CD4-positive, alpha-beta T cell (primary cell): ENCODE measurements around the gene ELOB. TPM values are rescaled to one million over a fixed set of nuclear protein-coding genes. Genes with fewer than 3 reads are reported as not detected.

Experiments
- ATAC-seq: fragments of 200-7000 bp; cut with Tn5 transposase; one replicate; pipeline ENCODE4 v1.10.0; 2022; ENCODE audit warnings: mild to moderate bottlenecking; ENCODE audit not compliant: poor library complexity
- CTCF ChIA-PET: fragments of 350-600 bp; sonication (Branson Sonifier 250); formaldehyde crosslinking; loops from one replicate; lab custom pipeline; 2021; ENCODE audit warnings: antibody characterized with exemption, inconsistent platforms; lab: Charles Lee
- POLR2A ChIA-PET: fragments of 350-600 bp; sonication (Branson Sonifier 250); formaldehyde crosslinking; loops from one replicate; lab custom pipeline; 2021; ENCODE audit warnings: antibody characterized with exemption, inconsistent platforms; lab: Charles Lee
- DNase-seq, 14 experiments: peaks; one replicate each; pipeline ENCODE4 v3.0.0-alpha.2; 2013 to 2020; ENCODE audit warnings: mixed read lengths in 2 of 14
- H3K27ac ChIP-seq, 2 donors: one replicate each; pipeline versions ENCODE4 v1.5.1 to v1.7.0; 2013; ENCODE audit warnings: low read length in 2 of 2, low read depth in 1 of 2, mild to moderate bottlenecking in 1 of 2
- H3K27me3 ChIP-seq, 2 experiments: 1 replicate in 1 of 2; 2 replicates in 1 of 2; pipeline versions ENCODE4 v1.6.1 to v1.7.0; 2013; ENCODE audit warnings: low read length in 2 of 2, control low read depth in 1 of 2, mild to moderate bottlenecking in 1 of 2, moderate library complexity in 1 of 2; ENCODE audit not compliant: insufficient read depth in 2 of 2, control insufficient read depth in 1 of 2
- H3K36me3 ChIP-seq: one replicate; pipeline ENCODE4 v1.6.1; 2013; ENCODE audit warnings: low read length, control low read depth; ENCODE audit not compliant: insufficient read depth
- H3K4me1 ChIP-seq: one replicate; pipeline ENCODE4 v1.6.1; 2013; ENCODE audit warnings: low read length, control low read depth; ENCODE audit not compliant: insufficient read depth
- H3K4me3 ChIP-seq: one replicate; pipeline ENCODE4 v1.5.1; 2013; ENCODE audit warnings: mild to moderate bottlenecking, low read length, moderate library complexity
- H3K9me3 ChIP-seq, 2 experiments: 1 replicate in 1 of 2; 2 replicates in 1 of 2; pipeline versions ENCODE4 v1.6.1 to v1.7.0; 2013; ENCODE audit warnings: low read length in 2 of 2, mild to moderate bottlenecking in 2 of 2, control low read depth in 1 of 2, moderate library complexity in 1 of 2; ENCODE audit not compliant: control insufficient read depth in 1 of 2, insufficient read depth in 1 of 2
- H3K27ac Mint-ChIP-seq: one replicate; pipeline ENCODE4 v1.8.0; 2020; ENCODE audit warnings: mixed read lengths
- H3K27me3 Mint-ChIP-seq: one replicate; pipeline ENCODE4 v1.8.0; 2021; ENCODE audit warnings: mixed read lengths
- H3K36me3 Mint-ChIP-seq: one replicate; pipeline ENCODE4 v1.8.0; 2021; ENCODE audit warnings: low read depth, mixed read lengths
- H3K4me1 Mint-ChIP-seq: one replicate; pipeline ENCODE4 v1.8.0; 2021; ENCODE audit warnings: low read depth, mixed read lengths
- H3K4me3 Mint-ChIP-seq: one replicate; pipeline ENCODE4 v1.8.0; 2020; ENCODE audit warnings: mild to moderate bottlenecking, mixed read lengths
- H3K9me3 Mint-ChIP-seq: one replicate; pipeline ENCODE4 v1.8.0; 2020; ENCODE audit warnings: mixed read lengths
- intact Hi-C, 2 experiments: fragments of 100-400 bp; cut with DNase I in 1 of 2; cut with micrococcal nuclease in 1 of 2; formaldehyde crosslinking; loops; one replicate each; pipeline versions ENCODE4 v1.15.1 to v1.9.0; 2023 to 2025; cut with DNase I, micrococcal nuclease
- total RNA-seq, 174 experiments: library from RNA in 2 of 174; stranded (reverse) in 2 of 174; gene quantifications; one replicate each; pipeline ENCODE4 v1.2.3 and lab custom pipeline; 2021 to 2026
- TF ChIP-seq, protein P1 (sequence below): fragments of 200-600 bp; IDR thresholded peaks from one replicate; pipeline ENCODE4 v1.8.0; 2022; ENCODE audit warnings: antibody characterized with exemption, mild to moderate bottlenecking

ELOB gene
- total RNA-seq, 2 experiments from 2014 or later = 102 to 103 TPM

DNA sequence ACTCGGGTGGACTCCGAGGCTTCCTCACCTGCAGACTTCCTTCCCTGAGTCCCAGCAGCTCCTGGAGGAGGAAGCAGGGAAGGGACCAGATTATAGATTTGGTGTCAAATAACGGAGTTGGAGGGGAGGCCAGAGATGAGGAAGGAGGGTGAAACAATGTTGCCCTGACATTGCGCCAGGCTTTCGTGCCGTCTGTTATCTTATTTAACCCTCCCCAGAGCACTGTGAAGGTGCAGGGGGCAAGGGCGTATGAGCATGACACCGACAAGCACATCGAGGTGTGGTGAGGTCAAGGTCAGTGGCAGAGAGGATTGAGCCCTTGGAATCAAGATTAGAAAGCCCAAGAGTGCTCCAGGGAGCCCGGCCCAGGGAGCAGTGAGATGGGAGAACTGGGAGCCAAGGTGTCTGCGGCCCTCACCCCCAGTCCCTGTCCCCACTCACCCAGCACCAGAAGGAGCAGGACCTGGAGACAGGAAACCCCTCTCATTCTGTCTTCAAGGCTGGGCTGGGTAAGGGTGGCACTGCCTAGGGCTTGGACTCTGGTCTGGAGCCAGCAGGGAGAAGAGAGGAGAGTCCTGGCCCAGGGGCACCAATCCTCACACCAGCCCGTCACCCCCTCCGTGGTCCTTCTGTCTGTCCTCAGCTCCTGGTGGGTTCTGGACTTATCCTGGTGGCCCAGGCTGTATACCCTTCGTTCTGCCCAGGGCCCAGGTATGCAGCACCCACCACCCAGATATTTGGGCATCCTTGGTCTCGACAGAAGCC is 9.2 kb upstream of the ELOB start:
- intact Hi-C loops = no loop called here
- CTCF ChIA-PET = no interaction called here
- Histone ChIP-seq H3K9me3 (no peaks in the 10 kb centered on the region), H3K4me3 (peak overlapping the region; percentile 60), H3K27ac (no peak overlapping the region), H3K4me1 (peaks cover 24% of the 10 kb centered on the region), H3K36me3 (no peaks in the 10 kb centered on the region), H3K27me3 (peaks cover 5 to 16% of the 10 kb centered on the region in 2 experiments)
- H3K4me3 Mint-ChIP-seq = peak overlapping the region; percentile 27
- H3K4me1 Mint-ChIP-seq = peaks cover 4% of the 10 kb centered on the region
- DNase-seq (peak in 1 of 14 experiments; percentile 26), ATAC-seq (no peak)
- POLR2A ChIA-PET = interaction anchor here (1.8 to 3.6 kb wide), 2 partner anchors 8 to 33 kb away, joined by 7 to 16 read pairs; partner anchors contain the start of gene SRRM2
- peaks cover 25% of the 10 kb centered on the region for H3K27me3 Mint-ChIP-seq
- no peak overlapping the region for H3K27ac Mint-ChIP-seq
- TF ChIP-seq, protein P1, sequence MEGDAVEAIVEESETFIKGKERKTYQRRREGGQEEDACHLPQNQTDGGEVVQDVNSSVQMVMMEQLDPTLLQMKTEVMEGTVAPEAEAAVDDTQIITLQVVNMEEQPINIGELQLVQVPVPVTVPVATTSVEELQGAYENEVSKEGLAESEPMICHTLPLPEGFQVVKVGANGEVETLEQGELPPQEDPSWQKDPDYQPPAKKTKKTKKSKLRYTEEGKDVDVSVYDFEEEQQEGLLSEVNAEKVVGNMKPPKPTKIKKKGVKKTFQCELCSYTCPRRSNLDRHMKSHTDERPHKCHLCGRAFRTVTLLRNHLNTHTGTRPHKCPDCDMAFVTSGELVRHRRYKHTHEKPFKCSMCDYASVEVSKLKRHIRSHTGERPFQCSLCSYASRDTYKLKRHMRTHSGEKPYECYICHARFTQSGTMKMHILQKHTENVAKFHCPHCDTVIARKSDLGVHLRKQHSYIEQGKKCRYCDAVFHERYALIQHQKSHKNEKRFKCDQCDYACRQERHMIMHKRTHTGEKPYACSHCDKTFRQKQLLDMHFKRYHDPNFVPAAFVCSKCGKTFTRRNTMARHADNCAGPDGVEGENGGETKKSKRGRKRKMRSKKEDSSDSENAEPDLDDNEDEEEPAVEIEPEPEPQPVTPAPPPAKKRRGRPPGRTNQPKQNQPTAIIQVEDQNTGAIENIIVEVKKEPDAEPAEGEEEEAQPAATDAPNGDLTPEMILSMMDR = no peak
- no peaks in the 10 kb centered on the region for H3K36me3 Mint-ChIP-seq
- H3K9me3 Mint-ChIP-seq = no peaks in the 10 kb centered on the region

DNA sequence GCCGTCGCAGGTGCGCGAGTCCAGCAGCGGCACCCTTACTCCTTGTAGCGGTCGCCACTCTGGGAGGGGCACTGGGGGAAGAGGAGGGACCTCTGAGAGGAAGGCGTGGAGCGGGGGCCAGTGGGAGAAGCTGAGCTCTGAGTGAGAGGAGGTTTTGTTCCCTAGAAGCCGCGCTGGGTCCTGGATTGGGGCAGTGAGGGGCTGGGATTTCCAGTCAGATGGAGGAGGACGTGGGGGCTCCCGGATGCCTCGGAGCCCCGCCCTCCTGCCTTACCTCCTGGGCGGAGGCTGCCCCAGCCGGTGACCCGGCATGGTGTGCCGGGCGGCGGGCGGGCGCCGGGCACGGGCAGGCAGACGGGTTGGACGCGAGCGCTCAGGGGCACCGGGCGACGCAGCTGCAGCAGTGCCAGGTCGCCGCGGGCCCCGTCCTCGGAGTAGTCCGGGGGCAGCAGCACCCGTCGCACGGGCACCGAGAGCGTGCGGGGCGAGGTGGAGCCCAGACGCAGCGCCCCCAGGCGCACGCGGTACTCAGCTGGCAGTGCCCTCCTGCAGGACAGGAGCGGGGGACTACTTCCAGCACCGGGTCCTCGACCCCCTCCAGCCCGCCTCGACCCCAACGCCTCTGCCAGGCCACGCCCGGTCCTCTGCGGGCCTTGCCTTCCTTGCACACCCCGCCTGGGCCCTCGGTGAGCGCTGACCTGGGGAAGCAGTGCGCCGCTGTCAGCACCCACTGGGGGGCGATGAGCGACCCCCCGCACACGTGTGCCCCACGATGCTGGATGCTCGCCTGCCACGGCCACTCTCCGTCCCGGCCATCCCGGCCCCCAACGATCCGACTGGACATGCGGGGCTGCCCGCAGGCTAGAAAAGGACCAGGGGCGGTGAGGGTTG is 8.3 kb upstream of the ELOB start:
- Histone ChIP-seq H3K36me3 (no peaks in the 10 kb centered on the region), H3K27me3 (peaks cover 5 to 16% of the 10 kb centered on the region in 2 experiments), H3K9me3 (no peaks in the 10 kb centered on the region), H3K4me3 (peak overlapping the region; percentile 60), H3K4me1 (peaks cover 24% of the 10 kb centered on the region), H3K27ac (no peak overlapping the region)
- ATAC-seq (peak; percentile 71), DNase-seq (peak in 9 of 14 experiments; percentile 19 to 67 (median 35))
- H3K4me1 Mint-ChIP-seq = peaks cover 4% of the 10 kb centered on the region
- intact Hi-C loops = no loop called here
- H3K27ac Mint-ChIP-seq = peak overlapping the region; percentile 68
- peak overlapping the region; percentile 93 for H3K4me3 Mint-ChIP-seq
- H3K9me3 Mint-ChIP-seq = no peaks in the 10 kb centered on the region
- TF ChIP-seq, protein P1 = peak; percentile 47
- POLR2A ChIA-PET = interaction anchor here (0.9 to 3.6 kb wide), 2 partner anchors 32 to 98 kb away, joined by 3 to 16 read pairs; partner anchors contain the start of genes FLYWCH2 and SRRM2
- peaks cover 16% of the 10 kb centered on the region for H3K27me3 Mint-ChIP-seq
- CTCF ChIA-PET = no interaction called here
- no peaks in the 10 kb centered on the region for H3K36me3 Mint-ChIP-seq

DNA sequence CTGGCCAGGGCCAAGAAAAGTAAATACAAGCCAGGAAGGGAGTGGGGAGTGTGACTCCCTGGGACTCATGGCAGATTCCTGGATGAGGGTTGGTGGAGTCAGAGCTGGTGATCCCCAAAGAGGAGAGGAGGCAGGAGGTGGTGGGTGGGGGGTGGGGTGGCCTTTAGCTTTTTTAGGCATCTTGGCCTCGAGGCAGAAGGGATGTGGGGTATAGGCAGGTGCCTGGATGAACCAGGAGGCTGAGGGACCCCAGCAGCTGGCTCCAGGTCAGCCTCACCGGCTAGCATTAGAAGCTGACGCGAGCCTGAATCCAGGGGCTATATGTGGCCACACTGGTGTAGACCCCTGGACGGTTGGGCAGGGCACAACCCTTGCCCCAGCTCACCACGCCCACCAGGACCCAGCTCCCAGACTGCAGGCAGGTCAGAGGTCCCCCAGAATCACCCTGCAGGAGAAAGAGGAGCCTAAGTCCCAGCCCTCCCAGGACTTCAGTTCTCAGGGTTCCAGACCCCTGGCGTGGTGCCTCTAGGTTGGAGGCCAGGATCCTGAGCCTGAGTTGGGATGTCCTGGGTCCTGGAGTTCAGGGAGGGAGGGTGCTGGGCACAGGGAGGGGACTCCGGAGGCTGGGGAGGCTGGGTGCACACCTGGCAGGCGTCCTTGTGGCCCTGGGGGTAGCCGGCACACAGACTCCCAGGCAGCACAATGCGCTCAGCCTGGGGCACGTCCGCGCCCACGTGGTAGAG is 7.4 kb upstream of the ELOB start:
- ChIA-PET POLR2A (interaction anchor here (0.9 to 3.6 kb wide), 2 partner anchors 31 to 98 kb away, joined by 3 to 16 read pairs; partner anchors contain the start of genes FLYWCH2 and SRRM2), CTCF (no interaction called here)
- intact Hi-C loops = no loop called here
- Mint-ChIP-seq H3K4me1 (peaks cover 4% of the 10 kb centered on the region), H3K36me3 (no peaks in the 10 kb centered on the region), H3K27ac (peak overlapping the region; percentile 68), H3K9me3 (no peaks in the 10 kb centered on the region), H3K4me3 (peak overlapping the region; percentile 93), H3K27me3 (peaks cover 10% of the 10 kb centered on the region)
- ATAC-seq = no peak
- TF ChIP-seq, protein P1 = no peak
- DNase-seq = peak in 1 of 14 experiments; percentile 46
- H3K27ac ChIP-seq = no peak overlapping the region
- no peaks in the 10 kb centered on the region for H3K36me3 ChIP-seq
- no peaks in the 10 kb centered on the region for H3K9me3 ChIP-seq
- H3K4me3 ChIP-seq = peak overlapping the region; percentile 60
- peaks cover 25% of the 10 kb centered on the region for H3K4me1 ChIP-seq
- peaks cover 3 to 10% of the 10 kb centered on the region in 2 experiments for H3K27me3 ChIP-seq
